SK-N-SH treated with all-trans-retinoic acid at 6 μM for 48 hours (cell line): ENCODE measurements around the gene PTPRN2.

Experiments used
- ATAC-seq: fragments of 200-7000 bp; cut with Tn5 transposase; 3 replicates; pipeline ENCODE4 v1.9.1; 2020; ENCODE audit warnings: mild to moderate bottlenecking, moderate library complexity
- ARNTL ChIP-seq: fragments of 450-650 bp; formaldehyde crosslinking; IDR thresholded peaks from 2 replicates; pipeline ENCODE4 v1.5.0; 2020; ENCODE audit warnings: low read depth, mild to moderate bottlenecking, moderate library complexity, borderline replicate concordance
- BACH2 ChIP-seq: fragments of 250-450 bp; sonication (Bioruptor Pico); IDR thresholded peaks from 2 replicates; pipeline ENCODE4 v1.9.0; 2021; ENCODE audit warnings: mild to moderate bottlenecking, borderline replicate concordance
- CSDC2 ChIP-seq: fragments of 250-450 bp; sonication (Bioruptor Pico); IDR thresholded peaks from 2 replicates; pipeline ENCODE4 v1.5.0; 2020; ENCODE audit warnings: mild to moderate bottlenecking, moderate library complexity
- CSRNP3 ChIP-seq: fragments of 250-450 bp; sonication (Bioruptor Pico); IDR thresholded peaks from 2 replicates; pipeline ENCODE4 v1.5.1; 2021; ENCODE audit warnings: mild to moderate bottlenecking, moderate library complexity
- ESRRG ChIP-seq: fragments of 250-450 bp; sonication (Bioruptor Pico); IDR thresholded peaks from 2 replicates; pipeline ENCODE4 v1.6.1; 2021; ENCODE audit warnings: mild to moderate bottlenecking
- GLIS3 ChIP-seq: fragments of 250-450 bp; sonication (Bioruptor Pico); IDR thresholded peaks from 2 replicates; pipeline ENCODE4 v1.5.0; 2020; ENCODE audit warnings: mild to moderate bottlenecking, moderate library complexity
- ISL1 ChIP-seq: fragments of 250-450 bp; sonication (Bioruptor Pico); IDR thresholded peaks from 2 replicates; pipeline ENCODE4 v2.1.2; 2022; ENCODE audit warnings: mild to moderate bottlenecking, moderate library complexity
- PATZ1 ChIP-seq: fragments of 250-450 bp; sonication (Bioruptor Pico); IDR thresholded peaks from 2 replicates; pipeline ENCODE4 v1.8.0; 2020; ENCODE audit warnings: mild to moderate bottlenecking, moderate library complexity, borderline replicate concordance
- PPARA ChIP-seq: fragments of 250-450 bp; sonication (Bioruptor Pico); IDR thresholded peaks from 2 replicates; pipeline ENCODE4 v1.5.0; 2020; ENCODE audit warnings: mild to moderate bottlenecking, borderline replicate concordance
- RARB ChIP-seq: fragments of 250-450 bp; sonication (Bioruptor Pico); IDR thresholded peaks from 2 replicates; pipeline ENCODE4 v1.8.0; 2021; ENCODE audit warnings: mild to moderate bottlenecking, moderate library complexity
- SNAI2 ChIP-seq: fragments of 250-450 bp; sonication (Bioruptor Pico); IDR thresholded peaks from 2 replicates; pipeline ENCODE4 v1.5.0; 2020; ENCODE audit warnings: mild to moderate bottlenecking, moderate library complexity
- TCF4 ChIP-seq: fragments of 250-450 bp; sonication (Bioruptor Pico); IDR thresholded peaks from 2 replicates; pipeline ENCODE4 v1.8.0; 2021; ENCODE audit warnings: mild to moderate bottlenecking, moderate library complexity, borderline replicate concordance
- TOX ChIP-seq: fragments of 250-450 bp; sonication (Bioruptor Pico); IDR thresholded peaks from 2 replicates; pipeline ENCODE4 v1.8.0; 2021; ENCODE audit warnings: mild to moderate bottlenecking, moderate library complexity, borderline replicate concordance
- TSHZ2 ChIP-seq: fragments of 250-450 bp; sonication (Bioruptor Pico); IDR thresholded peaks from 2 replicates; pipeline ENCODE4 v1.5.0; 2020; ENCODE audit warnings: mild to moderate bottlenecking, moderate library complexity
- ZC3H10 ChIP-seq: fragments of 250-450 bp; sonication (Bioruptor Pico); IDR thresholded peaks from 2 replicates; pipeline ENCODE4 v1.5.1; 2021; ENCODE audit warnings: mild to moderate bottlenecking, moderate library complexity
- ZFP3 ChIP-seq: fragments of 250-450 bp; sonication (Bioruptor Pico); IDR thresholded peaks from 2 replicates; pipeline ENCODE4 v1.5.0; 2020; ENCODE audit warnings: mild to moderate bottlenecking, moderate library complexity
- ZFP30 ChIP-seq: fragments of 450-650 bp; formaldehyde crosslinking; IDR thresholded peaks from 2 replicates; pipeline ENCODE4 v1.5.0; 2022; ENCODE audit warnings: mild to moderate bottlenecking, moderate library complexity
- ZNF565 ChIP-seq: fragments of 450-650 bp; formaldehyde crosslinking; conservative IDR thresholded peaks from 2 replicates; pipeline ENCODE4 v1.5.0; 2020; ENCODE audit warnings: low read depth, mild to moderate bottlenecking, moderate library complexity
- ZNF70 ChIP-seq: fragments of 450-650 bp; formaldehyde crosslinking; IDR thresholded peaks from 2 replicates; pipeline ENCODE4 v1.5.0; 2020; ENCODE audit warnings: mild to moderate bottlenecking, moderate library complexity

PTPRN2 gene

GRCh38 chr7:158097453-158098124, 490.0 kb downstream of the PTPRN2 start:
- ATAC-seq: no peak
- TF ChIP-seq ZNF565 (CRISPR knock-in tag) (no peak), TCF4 (CRISPR knock-in tag) (no peak), ESRRG (no peak), CSRNP3 (CRISPR knock-in tag) (no peak), SNAI2 (CRISPR knock-in tag) (no peak), ZFP3 (CRISPR knock-in tag) (no peak), GLIS3 (no peak), ZFP30 (no peak)
- TF ChIP-seq, all 23 proteins: peak for 0

- no peak for TF ChIP-seq GLIS3
- TF ChIP-seq BACH2 (CRISPR knock-in tag): no peak
- TF ChIP-seq ARNTL (CRISPR knock-in tag): no peak
- TF ChIP-seq ZFP3 (CRISPR knock-in tag): no peak
- TF ChIP-seq ZNF70 (CRISPR knock-in tag): no peak
- no peak for TF ChIP-seq PATZ1 (CRISPR knock-in tag)
- TF ChIP-seq TCF4 (CRISPR knock-in tag): no peak
- TF ChIP-seq ISL1 (CRISPR knock-in tag): no peak
- TF ChIP-seq CSRNP3 (CRISPR knock-in tag): no peak
- no peak for TF ChIP-seq ZC3H10 (CRISPR knock-in tag)
- no peak for TF ChIP-seq RARB
- no peak for TF ChIP-seq ESRRG
- no peak for TF ChIP-seq TSHZ2 (CRISPR knock-in tag)
- no peak for TF ChIP-seq SNAI2 (CRISPR knock-in tag)
- TF ChIP-seq CSDC2: no peak
- TF ChIP-seq TOX (CRISPR knock-in tag): no peak
- no peak for TF ChIP-seq ZFP30
- no peak for ATAC-seq
Measured at GRCh38 chr7:158097106-158097452, 490.5 kb downstream of the PTPRN2 start.

GRCh38 chr7:158096582-158096981, 491.0 kb downstream of the PTPRN2 start:
- no peak for ATAC-seq
- TF ChIP-seq PPARA (no peak), CSRNP3 (CRISPR knock-in tag) (no peak), RARB (no peak), TCF4 (CRISPR knock-in tag) (no peak)
- TF ChIP-seq, all 23 proteins: peak for 0
